Measurements from ENCODE around the gene FAAP20. TPM values are rescaled to one million over a fixed set of nuclear protein-coding genes. Genes with fewer than 3 reads are reported as not detected.

The FAAP20 gene
- total RNA-seq, 1 donor from 2014 or later, result 55.3 TPM

DNA sequence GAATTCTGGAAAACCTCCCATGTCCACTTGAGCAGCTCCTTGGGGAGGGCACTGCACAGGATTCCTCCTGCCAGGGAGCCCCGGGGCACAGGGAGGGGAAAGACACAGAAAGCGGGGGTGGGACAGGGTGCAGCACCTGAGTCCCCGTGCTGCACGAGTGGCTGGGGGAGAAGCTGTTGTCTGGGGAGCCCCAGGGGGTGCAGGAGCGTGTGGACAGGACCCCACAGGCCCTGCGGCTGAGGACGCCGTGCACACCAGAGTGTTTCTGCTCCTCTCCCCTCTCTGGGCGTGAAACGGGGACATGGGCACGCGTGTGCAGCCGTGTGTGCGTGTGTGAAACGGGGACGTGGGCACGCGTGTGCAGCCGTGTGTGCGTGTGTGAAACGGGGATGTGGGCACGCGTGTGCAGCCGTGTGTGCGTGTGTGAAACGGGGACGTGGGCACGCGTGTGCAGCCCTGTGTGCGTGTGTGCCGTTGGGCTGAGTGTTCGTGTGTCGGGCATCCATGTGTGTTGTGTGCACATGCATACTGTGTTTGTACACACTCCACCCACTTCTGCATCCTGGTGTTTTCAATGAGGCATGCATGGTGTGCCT lies 21.9 kb downstream of the FAAP20 start:
- intact Hi-C loops (cut with DNase I), result no loop called here
- Histone ChIP-seq H3K4me1 (no peaks in the 10 kb centered on the region), H3K9me3 (no peaks in the 10 kb centered on the region), H3K27me3 (no peaks in the 10 kb centered on the region), H3K36me3 (no peaks in the 10 kb centered on the region), H3K4me3 (no peak overlapping the region), H3K27ac (no peak overlapping the region)
- DNase-seq (no peak), ATAC-seq (no peak)
- TF ChIP-seq CTCF (IDR thresholded peaks at IDR 0.05), result no peak

GRCh38 chr1:2172012-2172411 lies 22.6 kb downstream of the FAAP20 start:
- DNase-seq (no peak), ATAC-seq (no peak)

GRCh38 chr1:2170211-2170610 lies 24.4 kb downstream of the FAAP20 start:
- TF ChIP-seq CTCF (IDR thresholded peaks at IDR 0.05), result no peak
- DNase-seq, result no peak
- H3K4me3 ChIP-seq, result no peak overlapping the region
- H3K36me3 ChIP-seq, result no peaks in the 10 kb centered on the region
- H3K27me3 ChIP-seq, result no peaks in the 10 kb centered on the region
- H3K27ac ChIP-seq, result no peak overlapping the region
- H3K4me1 ChIP-seq, result no peaks in the 10 kb centered on the region
- intact Hi-C loops (cut with DNase I), result no loop called here
- no peaks in the 10 kb centered on the region for H3K9me3 ChIP-seq
- ATAC-seq, result no peak

More at GRCh38 chr1:2172012-2172411, 22.6 kb downstream of the FAAP20 start:
- H3K4me3 ChIP-seq, result no peak overlapping the region
- no peaks in the 10 kb centered on the region for H3K4me1 ChIP-seq
- TF ChIP-seq CTCF (IDR thresholded peaks at IDR 0.05), result no peak
- intact Hi-C loops (cut with DNase I), result no loop called here
- H3K27me3 ChIP-seq, result no peaks in the 10 kb centered on the region
- no peaks in the 10 kb centered on the region for H3K36me3 ChIP-seq
- no peak overlapping the region for H3K27ac ChIP-seq
- H3K9me3 ChIP-seq, result no peaks in the 10 kb centered on the region

DNA sequence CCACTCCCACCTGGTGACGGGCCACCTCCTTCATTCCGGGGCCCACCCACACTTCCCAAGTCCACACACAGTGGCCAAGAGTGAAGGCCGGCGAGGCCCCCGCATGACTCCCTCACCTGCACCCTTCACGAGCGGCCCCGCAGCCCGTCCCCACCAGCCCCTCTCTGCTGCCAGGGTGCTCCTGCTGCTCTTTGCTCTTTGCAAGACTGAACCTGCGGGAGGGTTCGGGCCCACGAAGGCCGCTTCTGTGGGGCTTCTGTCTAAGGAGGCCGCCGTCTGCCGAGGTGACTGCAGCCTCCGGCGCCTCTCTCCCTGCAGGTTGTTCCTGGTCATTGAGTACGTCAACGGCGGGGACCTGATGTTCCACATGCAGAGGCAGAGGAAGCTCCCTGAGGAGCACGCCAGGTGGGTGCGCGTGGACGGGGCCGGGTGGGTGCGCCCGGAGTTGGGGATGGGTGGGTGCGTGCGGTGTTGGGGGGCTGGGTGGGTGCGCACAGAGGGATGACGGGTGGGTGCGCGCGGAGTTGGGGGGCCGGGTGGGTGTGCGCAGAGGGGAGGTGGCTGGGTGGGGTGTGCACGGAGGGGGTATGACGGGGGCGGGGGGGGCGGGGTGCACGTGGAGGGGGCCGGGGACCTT lies 25.3 kb downstream of the FAAP20 start:
- no peaks in the 10 kb centered on the region for H3K36me3 ChIP-seq
- H3K27me3 ChIP-seq, result no peaks in the 10 kb centered on the region
- no peaks in the 10 kb centered on the region for H3K4me1 ChIP-seq
- intact Hi-C loops (cut with DNase I), result no loop called here
- H3K9me3 ChIP-seq, result no peaks in the 10 kb centered on the region
- no peak for ATAC-seq
- no peak overlapping the region for H3K27ac ChIP-seq
- no peak for TF ChIP-seq CTCF (IDR thresholded peaks at IDR 0.05)
- H3K4me3 ChIP-seq, result no peak overlapping the region
- DNase-seq, result no peak

- Histone ChIP-seq H3K27me3 (no peaks in the 10 kb centered on the region), H3K36me3 (no peaks in the 10 kb centered on the region), H3K4me1 (no peaks in the 10 kb centered on the region), H3K4me3 (no peak overlapping the region), H3K9me3 (no peaks in the 10 kb centered on the region), H3K27ac (no peak overlapping the region)
- intact Hi-C loops (cut with DNase I), result no loop called here
- no peak for DNase-seq
- no peak for TF ChIP-seq CTCF (IDR thresholded peaks at IDR 0.05)
- no peak for ATAC-seq
Measured at GRCh38 chr1:2168535-2168934, 26.0 kb downstream of the FAAP20 start.
